GM12865 (cell line): ENCODE measurements around the gene TNIK.

Source experiments
- DNase-seq: peaks from one replicate; pipeline ENCODE4 v3.0.0; 2010; ENCODE audit warnings: low read depth
- H3K4me3 ChIP-seq: 2 replicates; pipeline ENCODE4 v1.5.1; 2011; ENCODE audit warnings: mild to moderate bottlenecking, low read depth, low read length, control low read depth
- TF ChIP-seq, protein P1 (sequence below): IDR thresholded peaks from 2 replicates; pipeline ENCODE4 v1.5.1; 2011; ENCODE audit warnings: low read length, control low read depth, low read depth, inconsistent platforms; ENCODE audit not compliant: insufficient read depth; ENCODE audit errors: missing control alignments

The TNIK gene

DNA sequence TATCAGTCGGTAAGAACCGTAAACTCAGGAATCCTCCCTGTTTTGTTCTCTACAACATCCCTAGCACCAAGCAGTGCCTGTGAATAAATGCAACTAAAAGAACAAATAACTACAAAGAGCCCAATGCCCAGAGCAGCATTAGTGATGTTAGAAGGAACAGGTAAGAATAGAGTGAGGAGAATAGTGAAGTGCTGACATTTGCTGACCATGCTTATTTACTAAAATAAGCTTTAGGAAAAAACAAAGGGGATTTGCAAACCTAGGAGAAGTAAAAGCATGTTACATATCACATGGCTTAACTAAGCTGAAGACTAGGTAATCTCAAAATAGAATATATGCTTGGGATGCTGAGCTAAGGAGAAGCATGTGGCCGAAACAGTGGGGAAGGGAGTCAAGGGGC lies 247.6 kb downstream of the TNIK start:
- TF ChIP-seq, protein P1, sequence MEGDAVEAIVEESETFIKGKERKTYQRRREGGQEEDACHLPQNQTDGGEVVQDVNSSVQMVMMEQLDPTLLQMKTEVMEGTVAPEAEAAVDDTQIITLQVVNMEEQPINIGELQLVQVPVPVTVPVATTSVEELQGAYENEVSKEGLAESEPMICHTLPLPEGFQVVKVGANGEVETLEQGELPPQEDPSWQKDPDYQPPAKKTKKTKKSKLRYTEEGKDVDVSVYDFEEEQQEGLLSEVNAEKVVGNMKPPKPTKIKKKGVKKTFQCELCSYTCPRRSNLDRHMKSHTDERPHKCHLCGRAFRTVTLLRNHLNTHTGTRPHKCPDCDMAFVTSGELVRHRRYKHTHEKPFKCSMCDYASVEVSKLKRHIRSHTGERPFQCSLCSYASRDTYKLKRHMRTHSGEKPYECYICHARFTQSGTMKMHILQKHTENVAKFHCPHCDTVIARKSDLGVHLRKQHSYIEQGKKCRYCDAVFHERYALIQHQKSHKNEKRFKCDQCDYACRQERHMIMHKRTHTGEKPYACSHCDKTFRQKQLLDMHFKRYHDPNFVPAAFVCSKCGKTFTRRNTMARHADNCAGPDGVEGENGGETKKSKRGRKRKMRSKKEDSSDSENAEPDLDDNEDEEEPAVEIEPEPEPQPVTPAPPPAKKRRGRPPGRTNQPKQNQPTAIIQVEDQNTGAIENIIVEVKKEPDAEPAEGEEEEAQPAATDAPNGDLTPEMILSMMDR = no peak
- no peak for DNase-seq
- no peak overlapping the region for H3K4me3 ChIP-seq

DNA sequence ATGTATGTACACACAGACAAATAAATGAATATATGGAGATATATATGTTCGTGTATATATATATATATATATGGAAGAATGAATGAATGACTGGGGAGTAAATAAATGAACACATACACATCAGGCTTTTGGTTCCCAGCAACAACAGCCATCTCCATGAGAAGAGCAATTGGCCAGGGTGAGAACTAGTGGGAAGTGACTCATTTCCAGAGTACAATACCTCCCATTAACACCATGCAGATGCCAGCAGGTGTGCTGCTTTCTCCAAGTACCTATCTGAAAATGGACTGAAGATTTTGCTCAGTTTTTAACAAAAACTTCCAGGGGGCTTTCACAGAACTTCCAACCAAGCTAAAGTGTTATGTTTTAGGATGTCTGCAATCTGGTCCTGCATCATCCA lies 253.9 kb downstream of the TNIK start:
- TF ChIP-seq, protein P1 = no peak

DNA sequence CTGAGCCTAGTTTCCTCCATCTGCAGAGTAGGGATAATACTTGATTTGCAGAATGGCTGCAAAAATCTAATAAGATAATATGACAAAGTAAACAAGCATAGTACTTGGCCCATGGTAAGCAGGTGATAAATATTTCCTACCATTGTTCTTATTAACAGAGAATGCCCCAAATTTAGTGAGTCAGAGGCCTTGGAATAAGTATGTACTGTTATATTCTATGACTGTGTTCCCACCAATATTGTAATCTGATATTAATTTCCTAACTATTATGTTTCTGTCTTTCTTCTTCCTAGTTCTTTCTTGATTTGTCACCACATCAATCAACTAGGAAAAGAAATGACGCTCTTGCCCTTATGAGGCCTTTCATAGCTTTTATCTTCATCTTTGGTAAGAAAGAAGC lies 255.3 kb downstream of the TNIK start:
- H3K4me3 ChIP-seq = no peak overlapping the region
- TF ChIP-seq, protein P1 = no peak
- no peak for DNase-seq

More for the DNA sequence above, 253.9 kb downstream of the TNIK start:
- no peak overlapping the region for H3K4me3 ChIP-seq
- peak; percentile 69 for DNase-seq

DNA sequence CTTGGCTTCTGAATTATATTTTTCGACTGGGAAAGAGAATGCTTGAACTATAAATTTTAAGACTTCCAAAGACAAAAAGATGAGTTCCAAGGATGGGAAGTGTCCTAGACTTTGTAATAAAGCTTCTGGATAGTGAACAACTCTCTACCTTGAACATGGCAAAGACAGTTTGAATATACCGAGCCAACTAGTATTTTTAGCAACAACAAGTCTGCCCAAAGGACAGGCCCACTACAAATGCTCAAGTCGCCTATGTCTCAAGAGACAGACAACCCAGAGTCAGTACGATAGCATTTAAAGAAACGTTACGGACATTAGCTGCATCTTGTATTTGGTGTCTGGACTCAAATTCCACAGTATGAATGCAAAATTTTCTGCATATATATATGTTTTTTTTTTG lies 258.4 kb downstream of the TNIK start:
- H3K4me3 ChIP-seq = no peak overlapping the region
- TF ChIP-seq, protein P1 = no peak
- DNase-seq = no peak

DNA sequence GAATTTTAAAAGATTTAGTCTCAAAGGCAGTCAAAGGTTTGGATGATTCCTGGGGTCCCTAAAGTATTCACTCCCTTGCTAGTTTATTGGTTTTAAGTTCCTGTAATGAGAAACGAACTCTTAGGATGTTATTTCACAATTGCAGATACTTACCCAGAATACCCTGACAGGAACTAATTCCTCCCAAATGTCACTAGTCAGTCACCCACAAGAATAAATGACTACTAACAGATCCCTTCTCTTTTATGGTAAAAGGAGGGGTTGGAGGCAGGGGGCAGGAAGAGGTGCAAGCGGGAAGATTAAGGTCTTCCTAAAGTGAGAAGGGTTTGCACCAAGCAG lies 259.5 kb downstream of the TNIK start:
- TF ChIP-seq, protein P1 = no peak
- DNase-seq = no peak
- no peak overlapping the region for H3K4me3 ChIP-seq

DNA sequence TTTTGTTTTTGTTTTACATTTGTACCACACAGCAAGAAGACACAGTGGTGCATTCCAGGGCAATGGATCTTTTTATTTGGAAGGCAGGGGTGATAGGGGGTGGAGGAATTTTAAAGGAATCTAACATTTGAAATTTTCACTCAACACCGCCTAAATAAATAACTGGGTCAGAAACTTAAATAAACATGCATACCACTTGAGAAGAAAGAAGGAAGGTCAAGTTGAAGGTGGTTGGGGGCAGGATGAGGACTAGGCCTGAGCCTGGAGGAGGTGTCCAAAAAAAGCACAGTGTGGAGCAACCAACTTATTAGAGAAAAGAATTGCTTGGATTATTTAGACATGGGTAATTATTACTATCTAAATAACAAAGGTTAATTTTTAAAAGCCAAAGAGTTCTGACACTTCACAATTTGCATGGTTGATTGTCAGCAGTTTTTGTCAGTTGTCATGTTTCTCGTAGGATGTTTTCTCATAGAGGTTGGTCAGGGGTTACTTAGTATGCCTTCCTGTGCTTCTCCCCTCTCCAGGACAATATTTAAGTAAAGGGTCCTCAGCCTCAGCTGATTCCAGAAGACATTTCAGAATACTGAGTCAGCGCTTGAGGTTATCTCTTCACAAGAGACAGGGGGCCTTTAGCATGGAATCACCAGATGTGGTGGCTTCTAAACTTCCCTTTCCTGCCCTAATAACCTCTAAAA lies 260.0 kb downstream of the TNIK start:
- TF ChIP-seq, protein P1 = no peak
- H3K4me3 ChIP-seq = no peak overlapping the region
- no peak for DNase-seq

DNA sequence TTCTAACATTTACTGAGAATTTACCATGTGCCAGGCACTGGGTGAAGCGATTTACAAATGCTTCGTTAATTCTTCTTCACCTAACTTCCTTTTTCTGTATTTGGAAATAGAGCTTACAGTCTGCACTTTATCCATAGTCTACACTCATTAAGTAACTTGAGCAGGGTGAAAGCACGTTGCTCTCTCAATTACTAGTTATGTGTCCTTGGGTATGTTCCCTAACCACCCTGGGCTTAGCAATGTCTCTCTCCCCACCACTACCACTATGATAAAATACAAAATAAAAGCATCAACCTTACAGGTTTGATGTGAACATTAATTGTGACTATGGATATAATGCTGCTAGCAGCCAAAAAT lies 260.8 kb downstream of the TNIK start:
- no peak for DNase-seq
- TF ChIP-seq, protein P1 = no peak
- no peak overlapping the region for H3K4me3 ChIP-seq
